Astrocyte of the cerebellum (primary cell): ENCODE measurements around the gene CYP19A1.

Source experiments
- DNase-seq: peaks from one replicate; pipeline ENCODE4 v3.0.0-alpha.2; 2011; ENCODE audit warnings: low read depth
- H3K4me3 ChIP-seq: 2 replicates; pipeline ENCODE4 v1.5.1; 2011; ENCODE audit warnings: mild to moderate bottlenecking, low read depth, low read length, moderate library complexity
- CTCF ChIP-seq: IDR thresholded peaks from 2 replicates; pipeline ENCODE4 v1.5.1; 2012; ENCODE audit warnings: low read length, low read depth, moderate library complexity, mild to moderate bottlenecking; ENCODE audit errors: missing control alignments
- in situ Hi-C: cut with HindIII; loops from 2 replicates; pipeline ENCODE4 v1.10.0; 2017; ENCODE audit warnings: low sequenced_read_pairs

Gene CYP19A1

GRCh38 chr15:51353976-51354375 is 15.6 kb upstream of the CYP19A1 start:
- in situ Hi-C loops, result no loop called here
- H3K4me3 ChIP-seq, result no peak overlapping the region
- DNase-seq, result no peak
- no peak for TF ChIP-seq CTCF

GRCh38 chr15:51350723-51351122 is 12.3 kb upstream of the CYP19A1 start:
- no peak for TF ChIP-seq CTCF
- no peak for DNase-seq
- no peak overlapping the region for H3K4me3 ChIP-seq
- in situ Hi-C loops, result no loop called here

GRCh38 chr15:51349156-51349844 is 10.9 kb upstream of the CYP19A1 start:
- no peak for DNase-seq
- no peak for TF ChIP-seq CTCF
- no peak overlapping the region for H3K4me3 ChIP-seq
- in situ Hi-C loops, result no loop called here

GRCh38 chr15:51348688-51349087 is 10.3 kb upstream of the CYP19A1 start:
- TF ChIP-seq CTCF, result no peak
- no peak for DNase-seq

GRCh38 chr15:51346136-51346535 is 7.7 kb upstream of the CYP19A1 start:
- no peak for TF ChIP-seq CTCF
- no peak for DNase-seq
- no peak overlapping the region for H3K4me3 ChIP-seq
- in situ Hi-C loops, result no loop called here

More at GRCh38 chr15:51348688-51349087, 10.3 kb upstream of the CYP19A1 start:
- H3K4me3 ChIP-seq, result no peak overlapping the region
- in situ Hi-C loops, result no loop called here

- no peak for DNase-seq
- no peak overlapping the region for H3K4me3 ChIP-seq
- in situ Hi-C loops, result no loop called here
- no peak for TF ChIP-seq CTCF
Observed at GRCh38 chr15:51343466-51343865, 5.1 kb upstream of the CYP19A1 start.
